HPDE6-E6E7 (cell line): ENCODE results near the gene WAS.
"Not testable (repeated sequence)": the region's sequence is repeated elsewhere in the genome, so short reads cannot be mapped to it uniquely, and the experiment has no call there.

Experiments used
- DNase-seq: peaks from one replicate; pipeline ENCODE4 v3.0.0; 2011; ENCODE audit warnings: missing footprints; ENCODE audit errors: extremely low spot score

The WAS gene

GRCh38 chrX:48683411-48683982, at the start of gene WAS:
TSS of gene WAS (plus strand) at chrX:48683799. CDS start at chrX:48683854, 55 bp downstream.
- no peak for DNase-seq

DNA sequence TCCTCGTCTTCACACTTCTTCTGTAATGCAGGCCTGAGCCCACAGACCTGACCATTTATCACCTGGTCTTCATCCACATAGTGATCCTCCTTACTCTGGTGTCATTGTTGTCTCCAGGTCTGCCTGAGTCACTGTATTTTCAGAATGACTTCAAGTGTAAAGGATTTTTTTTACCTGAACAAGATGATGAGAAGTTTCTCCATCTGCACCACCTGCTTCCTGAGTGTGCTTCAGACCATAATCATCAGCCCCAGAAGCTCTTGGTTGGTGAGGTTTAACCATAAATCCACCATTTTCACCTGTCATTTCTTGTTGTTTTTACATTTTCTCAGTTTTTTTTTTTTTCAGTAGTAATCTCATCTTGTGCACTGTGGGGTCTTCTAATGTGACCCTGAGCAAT, 47.3 kb upstream of the WAS start:
- no peak for DNase-seq

DNA sequence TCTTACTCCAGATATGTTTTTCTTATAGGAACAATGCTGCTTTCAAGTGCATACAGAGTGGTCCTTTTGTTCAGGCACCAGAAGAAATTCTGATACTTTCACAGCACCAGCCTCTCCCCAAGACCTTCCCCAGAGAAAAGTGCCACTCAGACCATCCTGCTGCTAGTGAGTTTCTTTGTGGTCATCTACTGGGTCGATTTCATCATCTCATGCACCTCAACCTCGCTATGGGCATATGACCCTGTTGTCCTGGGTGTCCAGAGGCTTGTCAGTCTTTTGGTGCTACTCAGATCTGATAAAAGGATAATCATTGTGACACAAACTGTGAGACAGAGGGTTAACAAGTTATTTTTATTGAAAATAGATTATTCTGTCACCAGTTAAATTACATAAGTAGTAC, 46.8 kb upstream of the WAS start:
- no peak for DNase-seq

- no peak for DNase-seq
These were observed 37.9 kb upstream of the WAS start for GRCh38 chrX:48645669-48646068.

DNA sequence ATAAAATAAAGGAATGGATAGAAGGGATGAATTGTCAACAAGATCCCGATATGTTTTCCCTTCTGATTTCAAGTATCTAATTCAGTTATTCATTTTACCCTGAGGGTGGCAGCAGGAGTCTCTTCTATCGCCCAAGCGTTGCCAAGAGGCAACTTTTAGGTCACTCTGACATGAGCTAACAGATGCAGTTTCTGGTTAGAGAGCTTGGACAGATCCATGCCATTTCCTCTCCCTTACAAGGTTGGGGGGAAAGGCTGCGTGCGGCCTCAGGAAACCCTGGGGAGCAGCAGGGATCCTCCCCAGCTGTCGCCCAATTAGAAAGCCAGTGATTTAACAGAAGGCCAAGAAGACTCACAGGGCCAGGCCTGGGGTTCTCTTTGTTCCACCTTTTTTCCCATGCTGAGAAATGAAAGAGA, 35.3 kb upstream of the WAS start:
- DNase-seq, result no peak

DNA sequence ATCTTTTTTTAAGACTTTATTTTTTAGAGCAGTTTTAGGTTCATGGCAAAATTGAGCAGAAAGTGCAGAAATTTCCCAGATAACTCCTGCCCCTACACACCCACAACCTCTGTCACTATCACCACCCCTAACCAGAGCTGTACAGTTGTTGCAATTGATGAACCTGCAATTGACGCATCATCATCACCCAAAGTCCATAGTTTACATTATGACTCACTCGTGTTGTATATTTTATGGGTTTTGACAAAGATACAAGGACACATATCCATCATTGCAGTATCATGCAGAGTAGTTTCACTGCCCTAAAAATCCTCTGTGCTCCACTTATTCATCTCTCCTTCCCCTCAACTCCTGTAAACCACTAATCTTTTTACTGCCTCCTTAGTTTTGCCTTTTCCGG, 34.5 kb upstream of the WAS start:
- DNase-seq, result no peak

DNA sequence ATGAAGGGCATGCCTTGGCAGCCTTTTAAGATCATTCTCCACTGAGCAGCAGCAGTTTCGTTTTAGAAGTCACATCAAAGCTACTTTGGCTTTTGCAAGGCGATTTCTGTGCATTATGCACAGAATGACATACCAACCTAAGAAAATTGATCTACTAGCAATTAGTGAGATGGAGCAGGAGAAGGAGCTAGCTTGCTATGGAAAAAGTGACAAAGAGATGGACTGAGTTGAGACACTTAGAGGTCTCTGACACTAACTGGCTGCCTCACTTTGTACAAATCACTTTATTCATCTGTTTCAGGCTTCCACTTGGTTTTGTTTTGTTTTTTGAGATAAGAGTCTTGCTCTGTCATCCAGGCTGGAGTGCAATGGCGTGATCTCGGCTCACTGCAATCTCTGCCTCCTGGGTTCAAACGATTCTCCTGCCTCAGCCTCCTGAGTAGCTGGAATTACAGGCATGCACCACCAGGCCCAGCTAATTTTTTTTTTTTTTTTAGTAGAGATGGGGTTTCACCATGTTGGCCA, 31.5 kb upstream of the WAS start:
- DNase-seq, result not testable (repeated sequence)

DNA sequence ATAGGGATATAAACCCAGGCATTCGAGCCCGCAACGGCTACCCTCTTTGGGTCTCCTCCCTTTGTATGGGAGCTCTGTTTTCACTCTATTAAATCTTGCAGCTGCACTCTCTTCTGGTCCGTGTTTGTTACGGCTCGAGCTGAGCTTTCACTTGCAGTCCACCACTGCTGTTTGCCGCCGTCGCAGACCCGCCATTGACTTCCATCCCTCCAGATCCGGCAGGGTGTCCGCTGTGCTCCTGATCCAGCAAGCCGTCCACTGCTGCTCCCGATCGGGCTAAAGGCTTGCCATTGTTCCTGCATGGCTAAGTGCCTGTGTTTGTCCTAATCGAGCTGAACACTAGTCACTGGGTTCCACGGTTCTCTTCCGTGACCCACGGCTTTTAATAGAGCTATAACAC, 28.9 kb upstream of the WAS start:
- DNase-seq, result not testable (repeated sequence)

DNA sequence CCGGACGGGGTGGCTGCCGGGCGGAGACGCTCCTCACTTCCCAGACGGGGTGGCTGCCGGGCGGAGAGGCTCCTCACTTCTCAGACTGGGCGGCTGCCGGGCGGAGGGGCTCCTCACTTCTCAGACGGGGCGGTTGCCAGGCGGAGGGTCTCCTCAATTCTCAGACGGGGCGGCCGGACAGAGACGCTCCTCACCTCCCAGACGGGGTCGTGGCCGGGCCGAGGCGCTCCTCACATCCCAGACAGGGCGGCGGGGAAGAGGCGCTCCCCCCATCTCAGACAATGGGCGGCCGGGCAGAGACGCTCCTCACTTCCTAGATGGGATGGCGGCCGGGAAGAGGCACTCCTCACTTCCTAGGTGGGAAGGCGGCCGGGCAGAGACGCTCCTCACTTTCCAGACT, 23.9 kb upstream of the WAS start:
- DNase-seq, result not testable (repeated sequence)

GRCh38 chrX:48663241-48663640, 20.4 kb upstream of the WAS start:
- DNase-seq, result no peak

DNA sequence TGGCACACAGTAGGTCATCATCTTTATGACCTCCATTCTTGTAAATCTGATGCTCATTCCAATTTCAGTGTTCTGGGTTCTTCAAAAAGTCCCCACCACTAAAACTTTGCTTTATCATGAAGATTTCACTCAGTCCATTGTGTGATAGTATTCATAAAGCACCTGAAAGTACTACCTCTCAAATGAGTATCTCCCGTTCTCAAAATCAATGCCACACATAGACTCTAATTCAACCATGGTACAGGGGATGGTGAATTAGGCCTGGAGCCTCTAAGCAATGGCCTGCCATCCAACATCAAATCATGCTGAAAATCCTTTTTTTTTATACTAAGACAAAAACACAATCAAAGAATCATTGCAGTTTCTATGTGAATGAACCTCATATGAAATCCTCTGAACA, 19.4 kb upstream of the WAS start:
- no peak for DNase-seq

DNA sequence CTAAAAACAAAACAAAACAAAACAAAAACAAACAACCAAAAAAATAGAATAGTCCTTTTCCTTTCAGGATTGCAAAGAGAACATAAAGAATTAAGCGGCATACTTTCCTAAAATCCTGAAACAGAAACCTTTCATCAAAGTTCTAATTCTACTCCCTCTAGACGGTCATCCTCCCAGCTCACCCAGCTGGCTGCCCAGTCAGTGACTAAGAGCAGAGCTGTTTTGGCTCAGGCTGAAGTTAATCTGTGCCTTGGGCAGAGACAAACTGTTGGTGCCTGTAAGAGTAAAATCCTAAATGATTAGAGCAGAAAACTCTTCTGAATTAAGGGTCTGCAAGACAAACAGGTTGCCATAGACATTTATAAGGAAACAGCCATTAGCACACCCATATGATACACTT, 17.6 kb upstream of the WAS start:
- no peak for DNase-seq

GRCh38 chrX:48666649-48667048, 16.9 kb upstream of the WAS start:
- DNase-seq, result no peak

- no peak for DNase-seq
These were observed 16.1 kb upstream of the WAS start for GRCh38 chrX:48667509-48667908.

- not testable (repeated sequence) for DNase-seq
These were observed 15.4 kb upstream of the WAS start for GRCh38 chrX:48668187-48668586.

GRCh38 chrX:48676106-48676892, 7.3 kb upstream of the WAS start:
- DNase-seq, result peak; percentile 83

DNA sequence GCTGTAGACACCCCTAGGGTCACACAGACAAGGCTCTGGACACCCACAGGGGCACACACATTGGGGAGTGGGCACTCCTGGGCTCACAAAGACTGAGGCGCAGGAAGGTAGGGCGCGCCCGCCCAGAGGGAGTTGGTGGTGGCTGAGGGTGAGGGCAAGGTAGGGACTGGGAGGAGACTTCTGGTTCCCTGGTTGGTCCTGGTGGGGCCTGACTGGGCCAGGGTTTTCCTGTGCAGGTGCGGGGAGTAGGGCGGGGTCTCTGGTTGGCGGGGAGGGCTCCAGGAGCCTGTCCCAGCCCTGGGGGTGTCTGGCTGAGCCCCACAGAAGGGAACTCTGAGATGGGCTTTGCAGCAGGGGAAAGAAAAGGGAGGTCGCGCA, 6.7 kb upstream of the WAS start:
- no peak for DNase-seq

DNA sequence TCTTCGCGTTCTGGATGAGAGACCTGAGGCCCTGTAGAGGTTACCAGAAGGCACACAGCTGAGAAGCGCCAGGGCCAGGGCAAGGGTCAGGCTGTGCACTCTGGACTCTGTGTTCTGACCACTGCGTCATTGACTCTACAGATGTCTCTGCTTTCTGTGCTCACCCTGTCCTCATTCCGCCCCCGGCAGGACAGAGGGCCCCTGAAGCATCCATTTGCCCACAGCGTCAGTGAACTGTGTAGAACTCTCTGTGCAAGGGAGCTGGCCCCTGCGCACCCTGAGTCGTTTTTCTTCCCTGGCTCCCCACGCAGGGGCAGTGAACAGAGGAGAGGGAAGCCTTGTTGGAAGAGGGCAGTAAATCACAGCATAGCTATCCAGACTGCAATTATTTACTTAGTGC, 6.1 kb upstream of the WAS start:
- DNase-seq, result no peak

- DNase-seq, result not testable (repeated sequence)
These were observed 3.1 kb upstream of the WAS start for GRCh38 chrX:48680467-48680866.

DNA sequence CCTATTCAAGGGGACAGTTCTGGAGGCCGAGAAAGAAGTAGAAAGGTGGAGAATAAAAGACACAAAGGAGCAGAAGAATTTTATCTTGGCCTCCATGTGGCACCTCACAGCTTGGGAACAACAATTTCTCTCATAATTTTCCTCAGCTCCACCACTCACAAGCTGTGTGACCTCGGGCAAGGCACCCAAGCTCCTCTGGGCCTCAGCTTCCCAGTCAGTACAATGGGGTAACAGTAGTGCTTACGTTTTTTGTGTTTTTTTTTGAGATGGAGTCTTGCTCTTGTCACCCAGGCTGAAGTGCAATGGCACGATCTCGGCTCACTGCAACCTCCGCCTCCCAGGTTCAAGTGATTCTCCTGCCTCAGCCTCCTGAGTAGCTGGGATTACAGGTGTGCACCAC, 2.7 kb upstream of the WAS start:
- DNase-seq, result not testable (repeated sequence)

DNA sequence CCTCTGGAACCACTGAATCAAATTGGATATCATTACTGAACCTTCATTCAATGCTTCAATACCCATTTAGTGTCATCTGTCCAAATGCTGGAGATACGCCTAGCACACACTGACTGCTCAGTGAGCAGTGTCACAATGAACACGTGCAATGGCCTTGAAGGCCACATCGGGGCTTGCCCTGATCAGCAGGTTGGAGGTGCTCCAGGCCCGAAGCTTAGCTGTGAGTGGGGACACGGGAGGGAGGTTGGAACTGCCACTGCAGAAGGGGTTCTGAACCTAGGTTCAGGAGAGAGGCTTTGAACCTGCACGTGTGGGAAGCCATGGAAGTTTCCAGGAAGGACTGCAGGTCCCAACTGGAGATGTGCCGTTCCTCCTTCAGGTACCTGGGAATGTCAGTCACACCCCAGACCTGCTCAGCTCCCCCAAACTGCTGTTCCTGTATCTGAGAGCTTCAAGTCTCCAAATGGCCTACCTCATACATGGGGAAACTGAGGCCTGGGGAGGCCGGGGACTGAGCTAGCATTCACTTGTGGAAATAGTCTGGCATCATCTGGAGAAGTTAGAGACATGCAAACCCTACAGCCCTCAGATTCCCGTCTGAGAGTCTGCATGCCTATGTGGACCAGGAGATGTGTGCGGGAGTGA, 1.9 kb upstream of the WAS start:
- no peak for DNase-seq

- not testable (repeated sequence) for DNase-seq
These were observed 804 bp upstream of the WAS start for GRCh38 chrX:48682795-48683194.

- DNase-seq, result no peak
These were observed 535 bp downstream of the WAS start for GRCh38 chrX:48684134-48684533.
